DND-41 (cell line): ENCODE data around the gene ARSG.

ENCODE experiments used
- EZH2 ChIP-seq: IDR thresholded peaks from 3 replicates; pipeline ENCODE4 v1.6.1; 2012; ENCODE audit warnings: borderline replicate concordance, low read depth, mild to moderate bottlenecking, moderate library complexity, low read length, inconsistent platforms; ENCODE audit not compliant: severe bottlenecking
- TF ChIP-seq, protein P1 (sequence below): IDR thresholded peaks from 2 replicates; pipeline ENCODE4 v1.5.1; 2012; ENCODE audit warnings: borderline replicate concordance, low read length, moderate library complexity, mild to moderate bottlenecking; ENCODE audit not compliant: poor library complexity, severe bottlenecking; ENCODE audit errors: extremely low read depth

DNA sequence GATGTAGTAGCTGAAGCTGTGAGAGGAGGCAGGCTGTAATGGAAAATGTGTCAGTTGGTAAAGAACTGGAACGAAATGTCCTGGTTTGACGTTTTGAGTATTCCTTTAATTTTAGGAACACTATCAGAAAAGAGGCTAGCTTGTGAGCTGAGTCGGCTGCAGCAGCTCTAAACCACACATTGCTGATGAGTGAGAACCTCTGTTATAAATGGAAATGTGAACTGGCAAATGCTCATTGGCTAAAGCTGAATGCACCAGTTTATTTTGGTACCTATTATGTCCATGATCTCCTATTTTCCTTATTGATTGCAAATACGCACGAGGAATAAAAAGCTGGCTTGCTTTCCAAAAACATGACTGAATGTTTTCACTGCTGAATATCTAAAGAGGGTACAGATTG lies 177.0 kb downstream of the ARSG start:
- TF ChIP-seq, protein P1, sequence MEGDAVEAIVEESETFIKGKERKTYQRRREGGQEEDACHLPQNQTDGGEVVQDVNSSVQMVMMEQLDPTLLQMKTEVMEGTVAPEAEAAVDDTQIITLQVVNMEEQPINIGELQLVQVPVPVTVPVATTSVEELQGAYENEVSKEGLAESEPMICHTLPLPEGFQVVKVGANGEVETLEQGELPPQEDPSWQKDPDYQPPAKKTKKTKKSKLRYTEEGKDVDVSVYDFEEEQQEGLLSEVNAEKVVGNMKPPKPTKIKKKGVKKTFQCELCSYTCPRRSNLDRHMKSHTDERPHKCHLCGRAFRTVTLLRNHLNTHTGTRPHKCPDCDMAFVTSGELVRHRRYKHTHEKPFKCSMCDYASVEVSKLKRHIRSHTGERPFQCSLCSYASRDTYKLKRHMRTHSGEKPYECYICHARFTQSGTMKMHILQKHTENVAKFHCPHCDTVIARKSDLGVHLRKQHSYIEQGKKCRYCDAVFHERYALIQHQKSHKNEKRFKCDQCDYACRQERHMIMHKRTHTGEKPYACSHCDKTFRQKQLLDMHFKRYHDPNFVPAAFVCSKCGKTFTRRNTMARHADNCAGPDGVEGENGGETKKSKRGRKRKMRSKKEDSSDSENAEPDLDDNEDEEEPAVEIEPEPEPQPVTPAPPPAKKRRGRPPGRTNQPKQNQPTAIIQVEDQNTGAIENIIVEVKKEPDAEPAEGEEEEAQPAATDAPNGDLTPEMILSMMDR, result no peak
- no peak for TF ChIP-seq EZH2
